Heart right ventricle (tissue), 16 donors: ENCODE measurements around the gene ZNF365. TPM values are rescaled to one million over a fixed set of nuclear protein-coding genes. Genes with fewer than 3 reads are reported as not detected.

Experiments used
- ATAC-seq, 8 donors: fragments of 200-7000 bp; cut with Tn5 transposase; one replicate each; pipeline ENCODE4 v1.9.1; 2020; ENCODE audit warnings: mild to moderate bottlenecking in 8 of 8, moderate library complexity in 8 of 8, moderate number of reproducible peaks in 1 of 8
- DNase-seq, 2 donors: peaks; one replicate each; pipeline ENCODE4 v3.0.0-alpha.2; 2020
- H3K27ac ChIP-seq, 10 donors: fragments of 200-600 bp; sonication (generic) in 2 of 10; one replicate each; pipeline versions ENCODE4 v1.5.0 to v1.8.0; 2020 to 2022; ENCODE audit warnings: mild to moderate bottlenecking in 3 of 10
- H3K27me3 ChIP-seq, 7 donors: fragments of 200-600 bp; one replicate each; pipeline ENCODE4 v1.8.0; 2021 to 2022; ENCODE audit warnings: mild to moderate bottlenecking in 2 of 7
- H3K36me3 ChIP-seq, 9 donors: fragments of 200-600 bp; sonication (generic) in 1 of 9; one replicate each; pipeline versions ENCODE4 v1.5.0 to v1.8.0; 2020 to 2022; ENCODE audit warnings: mild to moderate bottlenecking in 2 of 9
- H3K4me1 ChIP-seq, 9 donors: fragments of 200-600 bp; sonication (generic) in 1 of 9; one replicate each; pipeline versions ENCODE4 v1.5.0 to v1.8.0; 2020 to 2022; ENCODE audit warnings: mild to moderate bottlenecking in 4 of 9
- H3K4me3 ChIP-seq, 10 donors: fragments of 200-600 bp; sonication (generic) in 2 of 10; one replicate each; pipeline versions ENCODE4 v1.5.0 to v1.8.0; 2020 to 2022; ENCODE audit warnings: mild to moderate bottlenecking in 7 of 10, moderate library complexity in 2 of 10
- H3K9me3 ChIP-seq, 11 donors: fragments of 200-600 bp in 10 of 11; sonication (generic) in 2 of 11; one replicate each; pipeline versions ENCODE4 v1.5.0 to v1.8.0; 2013 to 2022; ENCODE audit warnings: mild to moderate bottlenecking in 2 of 11, control low read depth in 1 of 11, moderate library complexity in 1 of 11
- WGBS, 2 donors: extraction: QIAGEN DNeasy Blood & Tissue Kit; methylation state at CpG; one replicate each; pipeline ENCODE4 v1.1.7; 2013; ENCODE audit warnings: inconsistent platforms in 1 of 2; 5-methylcytosine and 5-hydroxymethylcytosine counted together
- intact Hi-C, 10 donors: fragments of 100-400 bp; cut with DNase I; formaldehyde crosslinking; loops; one replicate each; pipeline versions ENCODE4 v1.11.1 to v1.14.2; 2022
- polyA plus RNA-seq, 2 donors: library from polyadenylated mRNA; stranded (reverse); fragments of 200-250 nt; gene quantifications; one replicate each; pipeline ENCODE4 v1.2.3, GENCODE V29; 2013
- total RNA-seq, 10 donors: library from RNA; stranded (reverse); fragmentation: NEBNext Ultra II Directional in 3 of 10; extraction: Animal tissue kit (Norgen Biotek cat#: 25700) in 3 of 10; gene quantifications; one replicate each; pipeline versions ENCODE4 v1.2.1 to v1.2.4, GENCODE V29; 2021 to 2023
- TF ChIP-seq, protein P1 (sequence below), 9 donors: fragments of 200-600 bp; sonication (generic) in 2 of 9; IDR thresholded peaks; one replicate each; pipeline versions ENCODE4 v1.5.0 to v1.8.0; 2021 to 2022; ENCODE audit warnings: antibody characterized with exemption in 9 of 9, mild to moderate bottlenecking in 5 of 9, moderate library complexity in 1 of 9
- donor health status: Arrhythmogenic right ventricular cardiomyopathy.
- donor health status: ischemic (EF 13 %, LVEDD 7.1; RV severe dilation, severe dysfunction).
- donor health status: healthy with polysubstance abuse.
- donor health status: DM: no; HTN: yes; CAD: no.
- donor health status: DM: no; HTN: no; CAD: no.
- donor health status: ischemic (EF 25% LVEDD 6.9; RV normal size, moderate dysfunction).
- donor health status: ischemic (EF 25% LVEDD 5.7; RV mildly dilated, moderate dysfunction).
- donor health status: healthy.
- donor health status: DM: yes; HTN: yes; CAD: no.
- donor health status: Ischemic cardiomyopathy.
- donor health status: ischemic (EF 35%, LVEDD 5.7; RV mildly dilated, moderate dysfunction).
- donor health status: nonischemic (EF 11% LVEDD 7.7; RV severe dilation, severe dysfunction).
- donor health status: DM: yes; HTN: yes; CAD: no.
- donor health status: PGD.
- donor health status: ischemic (EF 29% LVEDD 5.4; RV normal size, mild dysfunction).
- donor health status: nonischemic (EF 23%, LVEDD 6.1; RV moderate dilation, normal function).

The ZNF365 gene
- total and polyA plus RNA-seq, 12 donors, result 0.05 to 0.60 (median 0.16) TPM

DNA sequence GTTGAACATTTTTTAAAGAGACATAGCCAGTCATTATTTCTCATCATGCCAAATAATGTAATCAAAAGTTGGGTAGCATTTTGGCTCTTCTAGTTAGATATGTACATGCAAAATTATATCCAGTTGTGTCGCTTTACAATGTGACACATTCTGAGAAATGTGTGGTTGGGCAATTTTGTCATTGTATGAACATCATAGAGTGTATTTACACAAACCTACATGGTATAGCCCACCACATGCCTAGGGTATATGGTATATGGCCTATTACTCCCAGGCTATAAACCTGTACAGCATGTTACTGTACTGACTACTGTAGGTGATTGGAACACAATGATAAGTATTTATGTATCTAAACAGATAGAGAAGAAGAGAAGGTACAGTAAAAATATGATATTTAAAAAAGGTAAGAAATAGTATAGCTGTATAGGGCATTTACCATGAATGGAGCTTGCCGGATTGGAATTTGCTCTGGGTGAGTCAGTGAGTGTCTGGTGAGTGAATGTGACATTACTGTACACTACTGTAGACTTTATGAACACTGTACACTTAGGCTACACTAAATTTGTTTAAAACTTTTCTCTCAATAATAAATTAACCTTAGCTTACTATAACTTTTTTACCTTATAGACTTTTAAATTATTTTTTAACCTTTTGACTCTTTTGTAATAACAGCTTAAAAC is 16.5 kb downstream of the ZNF365 start:
- H3K27me3 ChIP-seq, result peaks cover 0 to 4% (median 0%) of the 10 kb centered on the region in 7 donors
- TF ChIP-seq, protein P1, sequence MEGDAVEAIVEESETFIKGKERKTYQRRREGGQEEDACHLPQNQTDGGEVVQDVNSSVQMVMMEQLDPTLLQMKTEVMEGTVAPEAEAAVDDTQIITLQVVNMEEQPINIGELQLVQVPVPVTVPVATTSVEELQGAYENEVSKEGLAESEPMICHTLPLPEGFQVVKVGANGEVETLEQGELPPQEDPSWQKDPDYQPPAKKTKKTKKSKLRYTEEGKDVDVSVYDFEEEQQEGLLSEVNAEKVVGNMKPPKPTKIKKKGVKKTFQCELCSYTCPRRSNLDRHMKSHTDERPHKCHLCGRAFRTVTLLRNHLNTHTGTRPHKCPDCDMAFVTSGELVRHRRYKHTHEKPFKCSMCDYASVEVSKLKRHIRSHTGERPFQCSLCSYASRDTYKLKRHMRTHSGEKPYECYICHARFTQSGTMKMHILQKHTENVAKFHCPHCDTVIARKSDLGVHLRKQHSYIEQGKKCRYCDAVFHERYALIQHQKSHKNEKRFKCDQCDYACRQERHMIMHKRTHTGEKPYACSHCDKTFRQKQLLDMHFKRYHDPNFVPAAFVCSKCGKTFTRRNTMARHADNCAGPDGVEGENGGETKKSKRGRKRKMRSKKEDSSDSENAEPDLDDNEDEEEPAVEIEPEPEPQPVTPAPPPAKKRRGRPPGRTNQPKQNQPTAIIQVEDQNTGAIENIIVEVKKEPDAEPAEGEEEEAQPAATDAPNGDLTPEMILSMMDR (IDR thresholded peaks at IDR 0.05), result no peak
- H3K36me3 ChIP-seq, result no peaks in the 10 kb centered on the region
- H3K27ac ChIP-seq, result no peak overlapping the region
- WGBS, 2 donors, result 93 to 96% methylated on average over 2 of the region's 2 CpGs
- intact Hi-C loops, result no loop called here
- H3K4me1 ChIP-seq, result peaks cover 0 to 12% (median 0%) of the 10 kb centered on the region in 9 donors
- H3K4me3 ChIP-seq, result no peak overlapping the region
- no peaks in the 10 kb centered on the region for H3K9me3 ChIP-seq
- DNase-seq (no peak), ATAC-seq (no peak)

- no peak overlapping the region for H3K4me3 ChIP-seq
- H3K4me1 ChIP-seq, result no peaks in the 10 kb centered on the region
- H3K27me3 ChIP-seq, result peaks cover 0 to 4% (median 0%) of the 10 kb centered on the region in 7 donors
- 81 to 85% methylated on average over 4 of the region's 4 CpGs for WGBS, 2 donors
- H3K9me3 ChIP-seq, result no peaks in the 10 kb centered on the region
- no peaks in the 10 kb centered on the region for H3K36me3 ChIP-seq
- intact Hi-C loops, result no loop called here
- H3K27ac ChIP-seq, result no peak overlapping the region
- TF ChIP-seq, protein P1 (IDR thresholded peaks at IDR 0.05), result no peak
- ATAC-seq (no peak), DNase-seq (no peak)
These were observed 19.1 kb downstream of the ZNF365 start for GRCh38 chr10:62393237-62393636.

- no peaks in the 10 kb centered on the region for H3K4me1 ChIP-seq
- no peaks in the 10 kb centered on the region for H3K9me3 ChIP-seq
- no peaks in the 10 kb centered on the region for H3K36me3 ChIP-seq
- TF ChIP-seq, protein P1 (IDR thresholded peaks at IDR 0.05), result no peak
- intact Hi-C loops, result no loop called here
- ATAC-seq (no peak), DNase-seq (no peak)
- 39 to 46% methylated on average over 2 of the region's 2 CpGs for WGBS, 2 donors
- no peak overlapping the region for H3K27ac ChIP-seq
- no peak overlapping the region for H3K4me3 ChIP-seq
- H3K27me3 ChIP-seq, result peaks cover 0 to 4% (median 0%) of the 10 kb centered on the region in 7 donors
These were observed 20.4 kb downstream of the ZNF365 start for GRCh38 chr10:62394556-62395018.

- no peak overlapping the region for H3K27ac ChIP-seq
- intact Hi-C loops, result no loop called here
- no peaks in the 10 kb centered on the region for H3K4me1 ChIP-seq
- no peak overlapping the region for H3K4me3 ChIP-seq
- H3K27me3 ChIP-seq, result peaks cover 0 to 4% (median 0%) of the 10 kb centered on the region in 7 donors
- H3K36me3 ChIP-seq, result no peaks in the 10 kb centered on the region
- H3K9me3 ChIP-seq, result no peaks in the 10 kb centered on the region
- DNase-seq, result no peak
- TF ChIP-seq, protein P1 (IDR thresholded peaks at IDR 0.05), result no peak
- no peak for ATAC-seq
- 36 to 56% methylated on average over 1 of the region's 1 CpG for WGBS, 2 donors
These were observed 21.7 kb downstream of the ZNF365 start for GRCh38 chr10:62395892-62396291.
